Measurements from ENCODE around the gene ERBB3.
A peak's percentile ranks its signal among the peaks of the same experiment; 100 is the strongest.

Gene ERBB3

GRCh38 chr12:56137853-56138571, 58.0 kb downstream of the ERBB3 start:
- H3K4me1 ChIP-seq (ENCODE audit: control insufficient read depth, insufficient read depth, low read length) = no peaks in the 10 kb centered on the region
- H3K9me3 ChIP-seq (ENCODE audit: control insufficient read depth, insufficient read depth, low read depth, low read length) = no peaks in the 10 kb centered on the region
- CTCF ChIA-PET = interaction anchor here (0.9 to 2.2 kb wide), 2 partner anchors 16 to 19 kb away, joined by 3 to 5 read pairs; partner anchors contain the start of gene ZC3H10
- POLR2A ChIA-PET = interaction anchor here (1.0 to 3.0 kb wide), 3 partner anchors 10 to 23 kb away, joined by 3 to 14 read pairs (median 4); partner anchors contain the start of gene ESYT1
- peaks cover 34 to 93% of the 10 kb centered on the region in 2 experiments; a peak in 2 of 3 replicates for H3K36me3 ChIP-seq (ENCODE audit: control insufficient read depth in 2 of 2, insufficient read depth in 1 of 2, low read length in 2 of 2)
- H3K27ac ChIP-seq (ENCODE audit: extremely low read depth, low read depth, low read length) = no peak overlapping the region
- TF ChIP-seq ZXDB (tag by site-specific recombination; IDR thresholded peaks at IDR 0.05) (no peak), SCRT2 (tag by site-specific recombination; IDR thresholded peaks at IDR 0.05) (peak; percentile 45; the same call in 1 of the 2 replicates), KLF7 (tag by site-specific recombination; IDR thresholded peaks at IDR 0.05; ENCODE audit: borderline replicate concordance) (no peak), ZFP37 (tag by site-specific recombination; IDR thresholded peaks at IDR 0.05) (no peak), ZNF335 (tag by site-specific recombination; conservative IDR thresholded peaks at IDR 0.05) (no peak), ZNF280C (tag by site-specific recombination; IDR thresholded peaks at IDR 0.05) (no peak)
- no peak overlapping the region for H3K4me3 ChIP-seq (ENCODE audit: low read depth, low read length)

GRCh38 chr12:56141946-56142784, 62.2 kb downstream of the ERBB3 start:
- peaks cover 18 to 80% of the 10 kb centered on the region in 2 experiments; a peak in 2 of 3 replicates for H3K36me3 ChIP-seq (ENCODE audit: control insufficient read depth in 2 of 2, insufficient read depth in 1 of 2, low read length in 2 of 2)
- no peak for TF ChIP-seq ZNF768 (tag by site-specific recombination; IDR thresholded peaks at IDR 0.05)
- no peak for TF ChIP-seq ZNF561 (tag by site-specific recombination; IDR thresholded peaks at IDR 0.05; ENCODE audit: borderline replicate concordance)
- TF ChIP-seq ZNF10 (tag by site-specific recombination; IDR thresholded peaks at IDR 0.05) = no peak
- no peak for TF ChIP-seq PRDM6 (tag by site-specific recombination; IDR thresholded peaks at IDR 0.05)
- no peak for TF ChIP-seq ZSCAN30 (tag by site-specific recombination; IDR thresholded peaks at IDR 0.05)
- TF ChIP-seq ZNF423 (tag by site-specific recombination; IDR thresholded peaks at IDR 0.05) = no peak
- TF ChIP-seq PRDM1 (tag by site-specific recombination; IDR thresholded peaks at IDR 0.05) = no peak
- no peak for TF ChIP-seq ZNF114 (tag by site-specific recombination; IDR thresholded peaks at IDR 0.05)
- no peak for TF ChIP-seq REST (tag by site-specific recombination; IDR thresholded peaks at IDR 0.05)
- TF ChIP-seq ZNF26 (tag by site-specific recombination; IDR thresholded peaks at IDR 0.05) = no peak
- TF ChIP-seq ZNF426 (tag by site-specific recombination; IDR thresholded peaks at IDR 0.05) = no peak
- no peak for TF ChIP-seq OSR2 (tag by site-specific recombination; IDR thresholded peaks at IDR 0.05)
- no peak for TF ChIP-seq HOXC10 (CRISPR knock-in tag; IDR thresholded peaks at IDR 0.05)

More at GRCh38 chr12:56141946-56142784, 62.2 kb downstream of the ERBB3 start:
- Histone ChIP-seq H3K4me3 (ENCODE audit: low read depth, low read length) (no peak overlapping the region), H3K9me3 (ENCODE audit: control insufficient read depth, insufficient read depth, low read depth, low read length) (no peaks in the 10 kb centered on the region), H3K4me1 (ENCODE audit: control insufficient read depth, insufficient read depth, low read length) (peaks cover 6% of the 10 kb centered on the region; the same call in 1 of the 2 replicates), H3K27ac (ENCODE audit: extremely low read depth, low read depth, low read length) (no peak overlapping the region)
- CTCF ChIA-PET = interaction anchor here (0.7 to 1.4 kb wide), 2 partner anchors 24 to 1556 kb away, joined by 4 read pairs; partner anchors contain the start of gene ZC3H10
- POLR2A ChIA-PET = interaction anchor here (0.9 to 2.5 kb wide), 4 partner anchors 9 to 96 kb away, joined by 3 to 10 read pairs (median 6); partner anchors contain the start of genes ESYT1 and SMARCC2

Measured in HEK293 (cell line).